HCT116 (cell line): ENCODE data around the gene DIO3. TPM values are rescaled to one million over a fixed set of nuclear protein-coding genes. Genes with fewer than 3 reads are reported as not detected.

Experiments used
- ATAC-seq: fragments of 200-7000 bp; cut with Tn5 transposase; 2 replicates; pipeline ENCODE4 v1.9.1; 2020; ENCODE audit warnings: mild to moderate bottlenecking, moderate library complexity
- BruUV-seq: library from RNA; stranded (reverse); fragments of 400-500 nt; replicated peaks from 2 replicates; lab custom pipeline; 2021; lab: Mats Ljungman, UMichigan
- CTCF ChIA-PET: fragments of 300-600 bp; sonication (Branson Sonifier 250); formaldehyde crosslinking; loops from one replicate; lab custom pipeline; 2021; ENCODE audit warnings: antibody characterized with exemption; lab: Charles Lee
- POLR2A ChIA-PET: fragments of 300-600, 350-600 bp; sonication (Branson Sonifier 250); formaldehyde crosslinking; loops from one replicate; lab custom pipeline; 2021; ENCODE audit warnings: antibody characterized with exemption; lab: Charles Lee
- RAD21 ChIA-PET, 2 experiments: fragments of 300-600 bp; sonication (Branson Sonifier 250); formaldehyde crosslinking; loops; one replicate each; lab custom pipeline; 2023; ENCODE audit warnings: low total read pairs in 2 of 2; ENCODE audit not compliant: uncharacterized antibody in 2 of 2, unreplicated experiment in 2 of 2, low non-redundant PET in 1 of 2; lab: Charles Lee
- DNase-seq: peaks from one replicate; pipeline ENCODE4 v3.0.0-alpha.2; 2010; ENCODE audit warnings: low read depth, low spot score
- H2AFZ ChIP-seq: fragments of 200-600 bp; shearing (Covaris generic), sonication (generic); 2 replicates; pipeline ENCODE4 v1.6.1; 2017; ENCODE audit warnings: low read depth, mixed run types, mixed read lengths, antibody characterized with exemption, low read length; ENCODE audit not compliant: poor library complexity, severe bottlenecking
- H3K27ac ChIP-seq: 2 replicates; pipeline ENCODE4 v1.5.1; 2012; ENCODE audit warnings: low read depth, low read length
- H3K27me3 ChIP-seq: fragments of 200-600 bp; sonication (generic); 2 replicates; pipeline ENCODE4 v1.6.1; 2016; ENCODE audit warnings: mixed run types, low read length, mixed read lengths; ENCODE audit not compliant: insufficient read depth
- H3K36me3 ChIP-seq, 2 experiments: fragments of 200-500 bp in 1 of 2; fragments of 200-600 bp in 1 of 2; sonication (Bioruptor generic) in 1 of 2; sonication (generic) in 1 of 2; 2 replicates each; pipeline versions ENCODE4 v1.5.1 to v1.6.1; 2014 to 2016; ENCODE audit warnings: low read length in 2 of 2, inconsistent platforms in 1 of 2, mixed read lengths in 1 of 2, mixed run types in 1 of 2; ENCODE audit not compliant: insufficient read depth in 2 of 2, control insufficient read depth in 1 of 2
- H3K4me1 ChIP-seq, 2 experiments: fragments of 200-600 bp in 1 of 2; sonication (generic) in 1 of 2; 2 replicates each; pipeline versions ENCODE4 v1.5.1 to v1.6.1; 2012 to 2017; ENCODE audit warnings: low read length in 2 of 2, inconsistent platforms in 1 of 2, mild to moderate bottlenecking in 1 of 2, mixed read lengths in 1 of 2, mixed run types in 1 of 2, moderate library complexity in 1 of 2; ENCODE audit not compliant: insufficient read depth in 2 of 2, control insufficient read depth in 1 of 2
- H3K4me2 ChIP-seq: fragments of 200-600 bp; sonication (generic); 2 replicates; pipeline ENCODE4 v1.6.1; 2017; ENCODE audit warnings: mixed run types, low read length, mixed read lengths
- H3K4me3 ChIP-seq, 2 experiments: fragments of 200-600 bp in 1 of 2; sonication (generic) in 1 of 2; replicated peaks in 1 of 2; 2 replicates each; pipeline ENCODE4 v1.5.1; 2011 to 2016; ENCODE audit warnings: low read length in 2 of 2, control low read depth in 1 of 2, low read depth in 1 of 2, mild to moderate bottlenecking in 1 of 2, mixed read lengths in 1 of 2, mixed run types in 1 of 2
- H3K79me2 ChIP-seq: fragments of 200-600 bp; sonication (generic); 2 replicates; pipeline ENCODE4 v1.6.1; 2017; ENCODE audit warnings: mild to moderate bottlenecking, mixed run types, low read length, moderate library complexity, mixed read lengths; ENCODE audit not compliant: insufficient read depth
- H3K9ac ChIP-seq: fragments of 200-600 bp; sonication (generic); 2 replicates; pipeline ENCODE4 v1.6.1; 2016; ENCODE audit warnings: low read length, mixed read lengths
- H3K9me2 ChIP-seq: fragments of 200-600 bp; sonication (generic), shearing (Covaris generic); 2 replicates; pipeline ENCODE4 v1.6.1; 2017; ENCODE audit warnings: mixed run types, mild to moderate bottlenecking, moderate library complexity; ENCODE audit not compliant: insufficient read depth
- H3K9me3 ChIP-seq, 2 experiments: fragments of 200-500 bp in 1 of 2; fragments of 200-600 bp in 1 of 2; sonication (Bioruptor generic) in 1 of 2; sonication (generic) in 1 of 2; 2 replicates each; pipeline ENCODE4 v1.6.1; 2014 to 2017; ENCODE audit warnings: low read length in 2 of 2, mixed read lengths in 2 of 2, inconsistent platforms in 1 of 2, low read depth in 1 of 2, mild to moderate bottlenecking in 1 of 2, mixed run types in 1 of 2, moderate library complexity in 1 of 2; ENCODE audit not compliant: control insufficient read depth in 1 of 2, insufficient read depth in 1 of 2
- H4K20me1 ChIP-seq: fragments of 200-600 bp; sonication (generic), shearing (Covaris generic); 2 replicates; pipeline ENCODE4 v1.6.1; 2017; ENCODE audit warnings: mixed run types, mild to moderate bottlenecking, moderate library complexity; ENCODE audit not compliant: insufficient read depth
- CEBPB ChIP-seq: IDR thresholded peaks from 2 replicates; pipeline ENCODE4 v1.6.1; 2012; ENCODE audit warnings: low read depth
- ELF1 ChIP-seq: IDR thresholded peaks from 2 replicates; pipeline ENCODE4 v1.6.1; 2012; ENCODE audit warnings: low read depth, borderline replicate concordance
- EZH2 ChIP-seq: fragments of 200-600 bp; sonication (generic); IDR thresholded peaks from 2 replicates; pipeline ENCODE4 v1.6.1; 2017; ENCODE audit warnings: antibody characterized with exemption, mixed run types
- FOSL1 ChIP-seq: IDR thresholded peaks from 2 replicates; pipeline ENCODE4 v1.6.1; 2012; ENCODE audit warnings: low read depth
- SIN3A ChIP-seq: IDR thresholded peaks from 2 replicates; pipeline ENCODE4 v1.6.1; 2012; ENCODE audit warnings: low read depth
- SRF ChIP-seq: IDR thresholded peaks from 2 replicates; pipeline ENCODE4 v1.6.1; 2012; ENCODE audit warnings: low read depth
- TCF7L2 ChIP-seq: IDR thresholded peaks from 2 replicates; pipeline ENCODE4 v1.7.0; 2011; ENCODE audit warnings: borderline replicate concordance, inconsistent platforms; ENCODE audit not compliant: insufficient read depth, insufficient read length; ENCODE audit errors: extremely low read depth
- ZFX ChIP-seq: fragments of 450-650 bp; IDR thresholded peaks from 2 replicates; pipeline ENCODE4 v1.6.1; 2017
- ZNF274 ChIP-seq: fragments of 200-500 bp; sonication (Bioruptor generic); IDR thresholded peaks from 2 replicates; pipeline ENCODE4 v1.6.1; 2014; ENCODE audit warnings: mild to moderate bottlenecking, low read depth, low read length, inconsistent platforms
- intact Hi-C: fragments of 100-400 bp; cut with micrococcal nuclease; formaldehyde crosslinking; loops from 2 replicates; pipeline ENCODE4 v1.10.0; 2022
- total RNA-seq: library from RNA; stranded (reverse); gene quantifications from one replicate; pipeline ENCODE4 v1.2.1, GENCODE V29; 2021; ENCODE audit not compliant: unreplicated experiment
- TF ChIP-seq, protein P1 (sequence below), 3 experiments: fragments of 200-600 bp in 1 of 3; sonication (generic) in 1 of 3; IDR thresholded peaks in 2 of 3; conservative IDR thresholded peaks in 1 of 3; 2 replicates each; pipeline ENCODE4 v1.5.1; 2012 to 2017; ENCODE audit warnings: low read depth in 2 of 3, low read length in 2 of 3, antibody characterized with exemption in 1 of 3, borderline replicate concordance in 1 of 3, control low read depth in 1 of 3, mild to moderate bottlenecking in 1 of 3, mixed read lengths in 1 of 3, mixed run types in 1 of 3, moderate library complexity in 1 of 3; ENCODE audit not compliant: insufficient read depth in 1 of 3
- TF ChIP-seq, protein P2 (sequence below): IDR thresholded peaks from 2 replicates; pipeline ENCODE4 v1.6.1; 2012
- TF ChIP-seq, protein P3 (sequence below): IDR thresholded peaks from 2 replicates; pipeline ENCODE4 v1.6.1; 2011; ENCODE audit warnings: mild to moderate bottlenecking, low read length, moderate library complexity; ENCODE audit not compliant: insufficient replicate concordance; ENCODE audit errors: extremely low read depth

DIO3 gene
- total RNA-seq, 1 experiment from 2014 or later, result 0.34 TPM

DNA sequence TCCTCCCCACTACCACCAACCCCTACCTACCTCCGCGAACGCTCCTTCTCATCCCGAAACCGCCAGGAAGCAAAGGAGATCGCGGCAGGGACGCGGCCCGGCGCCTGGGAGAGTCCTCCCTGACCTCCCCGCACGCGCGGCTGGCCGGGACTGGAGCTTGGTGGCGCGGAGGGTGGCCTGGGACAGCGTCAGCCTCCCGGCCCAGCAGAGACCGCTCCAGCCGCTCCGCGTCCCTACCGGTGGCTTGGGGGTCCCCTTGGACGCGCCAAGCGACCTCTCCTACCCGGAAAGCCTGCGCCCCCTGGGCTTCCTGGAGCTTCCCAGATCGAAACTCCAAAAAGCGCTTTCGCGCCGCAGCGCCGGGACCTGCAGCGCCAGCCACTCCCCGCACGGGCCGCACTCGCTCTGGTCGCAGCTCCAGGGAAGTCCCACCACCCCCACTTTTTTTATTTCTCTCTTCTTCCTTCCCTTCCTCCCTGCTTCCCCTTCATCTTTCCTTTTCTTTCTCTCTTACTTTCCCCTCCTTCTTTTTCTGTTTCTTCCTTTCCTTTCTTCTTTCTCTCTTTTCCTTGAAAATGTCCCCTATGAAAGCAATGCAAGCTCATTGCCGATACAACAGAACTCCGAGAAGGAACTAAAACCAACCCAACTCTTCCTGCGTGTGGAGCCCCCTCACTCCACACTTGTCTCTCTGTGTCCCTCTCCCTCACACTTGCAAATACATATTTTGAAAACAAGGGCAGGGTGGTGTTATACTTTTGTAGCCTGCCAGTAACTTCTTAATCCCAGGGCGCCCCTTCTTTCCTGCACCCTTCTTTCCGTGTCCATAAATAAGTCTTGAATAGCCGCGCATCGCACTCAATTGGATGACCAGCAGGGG, 3.8 kb downstream of the DIO3 start:
- no peaks in the 10 kb centered on the region for H3K36me3 ChIP-seq
- H2AFZ ChIP-seq, result no peak overlapping the region
- no peak overlapping the region for H3K4me3 ChIP-seq
- H3K27ac ChIP-seq, result no peak overlapping the region
- TF ChIP-seq ZNF274, result no peak
- TF ChIP-seq, protein P1, sequence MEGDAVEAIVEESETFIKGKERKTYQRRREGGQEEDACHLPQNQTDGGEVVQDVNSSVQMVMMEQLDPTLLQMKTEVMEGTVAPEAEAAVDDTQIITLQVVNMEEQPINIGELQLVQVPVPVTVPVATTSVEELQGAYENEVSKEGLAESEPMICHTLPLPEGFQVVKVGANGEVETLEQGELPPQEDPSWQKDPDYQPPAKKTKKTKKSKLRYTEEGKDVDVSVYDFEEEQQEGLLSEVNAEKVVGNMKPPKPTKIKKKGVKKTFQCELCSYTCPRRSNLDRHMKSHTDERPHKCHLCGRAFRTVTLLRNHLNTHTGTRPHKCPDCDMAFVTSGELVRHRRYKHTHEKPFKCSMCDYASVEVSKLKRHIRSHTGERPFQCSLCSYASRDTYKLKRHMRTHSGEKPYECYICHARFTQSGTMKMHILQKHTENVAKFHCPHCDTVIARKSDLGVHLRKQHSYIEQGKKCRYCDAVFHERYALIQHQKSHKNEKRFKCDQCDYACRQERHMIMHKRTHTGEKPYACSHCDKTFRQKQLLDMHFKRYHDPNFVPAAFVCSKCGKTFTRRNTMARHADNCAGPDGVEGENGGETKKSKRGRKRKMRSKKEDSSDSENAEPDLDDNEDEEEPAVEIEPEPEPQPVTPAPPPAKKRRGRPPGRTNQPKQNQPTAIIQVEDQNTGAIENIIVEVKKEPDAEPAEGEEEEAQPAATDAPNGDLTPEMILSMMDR (IDR thresholded peaks at IDR 0.05 in 2 of 3, conservative IDR thresholded peaks at IDR 0.05 in 1 of 3; ENCODE audit: borderline replicate concordance in 1 of 3, insufficient read depth in 1 of 3, low read depth in 2 of 3, low read length in 2 of 3), result 0 out of 6 replicates have a peak, but pooled peaks of 1 of the 3 experiments have one; percentile 20
- H3K4me1 ChIP-seq, result peaks cover 0 to 4% of the 10 kb centered on the region in 2 experiments; a peak in 1 of 4 replicates
- no peak overlapping the region for H3K4me2 ChIP-seq
- H4K20me1 ChIP-seq, result no peaks in the 10 kb centered on the region
- BruUV-seq, result no TSS peak
- H3K9me3 ChIP-seq, result no peaks in the 10 kb centered on the region
- no peak for DNase-seq
- POLR2A ChIA-PET, result no interaction called here
- CTCF ChIA-PET, result no interaction called here
- H3K27me3 ChIP-seq, result 0 out of 2 replicates have a peak, but pooled peaks cover 5% of the 10 kb centered on the region
- no peaks in the 10 kb centered on the region for H3K79me2 ChIP-seq
- RAD21 ChIA-PET, result no interaction called here
- no peak overlapping the region for H3K9ac ChIP-seq
- intact Hi-C loops, result no loop called here
- ATAC-seq, result no peak
- H3K9me2 ChIP-seq, result no peaks in the 10 kb centered on the region

DNA sequence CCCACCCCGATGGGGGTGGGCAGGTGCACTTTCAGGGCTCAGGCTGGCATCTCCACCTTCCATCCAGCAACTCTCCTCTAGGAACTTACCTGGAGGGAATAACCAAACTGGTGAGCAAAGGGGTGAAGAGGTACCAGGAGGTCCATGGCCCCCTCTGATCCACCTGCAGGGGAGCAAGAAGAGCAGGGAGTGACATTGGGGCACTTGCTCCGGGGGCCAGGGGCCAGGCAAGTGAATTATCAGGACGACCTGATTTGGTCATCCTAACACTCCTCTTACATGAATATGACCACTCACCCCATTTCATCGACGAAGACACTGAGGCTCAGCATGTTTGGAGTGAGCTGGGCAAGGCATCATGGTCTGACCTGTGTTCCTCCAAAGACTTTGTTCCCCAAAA, 6.0 kb downstream of the DIO3 start:
- H3K9me2 ChIP-seq, result no peaks in the 10 kb centered on the region
- H3K36me3 ChIP-seq, result no peaks in the 10 kb centered on the region
- no peaks in the 10 kb centered on the region for H3K79me2 ChIP-seq
- RAD21 ChIA-PET, result no interaction called here
- no peak overlapping the region for H3K27ac ChIP-seq
- DNase-seq, result no peak
- ATAC-seq, result no peak
- H3K4me3 ChIP-seq, result no peak overlapping the region
- no peaks in the 10 kb centered on the region for H3K4me1 ChIP-seq
- H3K9me3 ChIP-seq, result no peaks in the 10 kb centered on the region
- POLR2A ChIA-PET, result no interaction called here
- no peak overlapping the region for H2AFZ ChIP-seq
- H4K20me1 ChIP-seq, result no peaks in the 10 kb centered on the region
- peaks cover 5% of the 10 kb centered on the region; the same call in 1 of the 2 replicates for H3K27me3 ChIP-seq
- no peak overlapping the region for H3K4me2 ChIP-seq
- TF ChIP-seq SIN3A, result no peak
- TF ChIP-seq, protein P2, sequence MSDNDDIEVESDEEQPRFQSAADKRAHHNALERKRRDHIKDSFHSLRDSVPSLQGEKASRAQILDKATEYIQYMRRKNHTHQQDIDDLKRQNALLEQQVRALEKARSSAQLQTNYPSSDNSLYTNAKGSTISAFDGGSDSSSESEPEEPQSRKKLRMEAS, result no peak
- no peak for TF ChIP-seq ELF1
- no peak for TF ChIP-seq EZH2
- TF ChIP-seq, protein P3, sequence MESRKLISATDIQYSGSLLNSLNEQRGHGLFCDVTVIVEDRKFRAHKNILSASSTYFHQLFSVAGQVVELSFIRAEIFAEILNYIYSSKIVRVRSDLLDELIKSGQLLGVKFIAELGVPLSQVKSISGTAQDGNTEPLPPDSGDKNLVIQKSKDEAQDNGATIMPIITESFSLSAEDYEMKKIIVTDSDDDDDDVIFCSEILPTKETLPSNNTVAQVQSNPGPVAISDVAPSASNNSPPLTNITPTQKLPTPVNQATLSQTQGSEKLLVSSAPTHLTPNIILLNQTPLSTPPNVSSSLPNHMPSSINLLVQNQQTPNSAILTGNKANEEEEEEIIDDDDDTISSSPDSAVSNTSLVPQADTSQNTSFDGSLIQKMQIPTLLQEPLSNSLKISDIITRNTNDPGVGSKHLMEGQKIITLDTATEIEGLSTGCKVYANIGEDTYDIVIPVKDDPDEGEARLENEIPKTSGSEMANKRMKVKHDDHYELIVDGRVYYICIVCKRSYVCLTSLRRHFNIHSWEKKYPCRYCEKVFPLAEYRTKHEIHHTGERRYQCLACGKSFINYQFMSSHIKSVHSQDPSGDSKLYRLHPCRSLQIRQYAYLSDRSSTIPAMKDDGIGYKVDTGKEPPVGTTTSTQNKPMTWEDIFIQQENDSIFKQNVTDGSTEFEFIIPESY, result no peak
- no peak for TF ChIP-seq ZFX
- no peak for TF ChIP-seq CEBPB
- TF ChIP-seq FOSL1, result no peak
- TF ChIP-seq ZNF274, result no peak
- no peak for TF ChIP-seq TCF7L2
- no peak for TF ChIP-seq SRF
- H3K9ac ChIP-seq, result no peak overlapping the region
- CTCF ChIA-PET, result no interaction called here
- no TSS peak for BruUV-seq
- intact Hi-C loops, result no loop called here
